NCI-H2107 (cell line): ENCODE measurements around the gene GNPTG.

Experiments used
- DNase-seq: peaks from one replicate; lab custom pipeline; 2025; lab: John Stamatoyannopoulos, UW

GNPTG gene

GRCh38 chr16:1347286-1347855 is 4.4 kb upstream of the GNPTG start:
- no peak for DNase-seq

GRCh38 chr16:1347962-1348361 is 3.8 kb upstream of the GNPTG start:
- no peak for DNase-seq

GRCh38 chr16:1348441-1348840 is 3.3 kb upstream of the GNPTG start:
- DNase-seq, result no peak

- no peak for DNase-seq
Measured at GRCh38 chr16:1348926-1349325, 2.8 kb upstream of the GNPTG start.

GRCh38 chr16:1349351-1349750 is 2.4 kb upstream of the GNPTG start:
- no peak for DNase-seq

- no peak for DNase-seq
Measured at GRCh38 chr16:1349951-1350350, 1.8 kb upstream of the GNPTG start.

- no peak for DNase-seq
Measured at GRCh38 chr16:1350691-1351090, 1.0 kb upstream of the GNPTG start.

GRCh38 chr16:1351215-1351581 is 533 bp upstream of the GNPTG start:
- no peak for DNase-seq

- DNase-seq, result no peak
Measured at GRCh38 chr16:1354815-1355540, 3.2 kb downstream of the GNPTG start.

GRCh38 chr16:1355591-1355990 is 3.9 kb downstream of the GNPTG start:
- no peak for DNase-seq

GRCh38 chr16:1356061-1356900 is 4.5 kb downstream of the GNPTG start:
- no peak for DNase-seq

GRCh38 chr16:1357906-1358566 is 6.3 kb downstream of the GNPTG start:
- DNase-seq, result no peak

- no peak for DNase-seq
Measured at GRCh38 chr16:1361685-1362360, 10.1 kb downstream of the GNPTG start.

- no peak for DNase-seq
Measured at GRCh38 chr16:1362807-1363206, 11.1 kb downstream of the GNPTG start.

- DNase-seq, result peak; percentile 61
Measured at GRCh38 chr16:1363501-1364041, 11.8 kb downstream of the GNPTG start.

GRCh38 chr16:1364510-1364909 is 12.8 kb downstream of the GNPTG start:
- DNase-seq, result no peak

- no peak for DNase-seq
Measured at GRCh38 chr16:1366060-1366711, 14.5 kb downstream of the GNPTG start.

- no peak for DNase-seq
Measured at GRCh38 chr16:1366712-1367299, 15.1 kb downstream of the GNPTG start.

- no peak for DNase-seq
Measured at GRCh38 chr16:1367486-1368174, 15.9 kb downstream of the GNPTG start.
